GM23248 (cell line): ENCODE results near the gene NDUFV2. TPM values are rescaled to one million over a fixed set of nuclear protein-coding genes. Genes with fewer than 3 reads are reported as not detected.
"Not testable (repeated sequence)": the region's sequence is repeated elsewhere in the genome, so short reads cannot be mapped to it uniquely, and the experiment has no call there.

Experiments
- DNase-seq: peaks from one replicate; pipeline ENCODE4 v3.0.0-alpha.2; 2015
- H2AFZ ChIP-seq: fragments of 200-600 bp; sonication (generic); 2 replicates; pipeline ENCODE4 v1.6.1; 2016; ENCODE audit warnings: antibody characterized with exemption
- H3F3A ChIP-seq: fragments of 200-600 bp; sonication (generic); 2 replicates; pipeline ENCODE4 v1.6.1; 2016; ENCODE audit warnings: mild to moderate bottlenecking, antibody characterized with exemption, mixed run types; ENCODE audit not compliant: insufficient read depth
- H3K27ac ChIP-seq: fragments of 200-600 bp; sonication (generic); 2 replicates; pipeline ENCODE4 v1.5.1; 2016; ENCODE audit warnings: mild to moderate bottlenecking
- H3K27me3 ChIP-seq: fragments of 200-600 bp; sonication (generic); replicated peaks from 2 replicates; pipeline ENCODE4 v1.6.1; 2016; ENCODE audit warnings: mild to moderate bottlenecking; ENCODE audit not compliant: insufficient read depth
- H3K36me3 ChIP-seq: fragments of 200-600 bp; sonication (generic); 2 replicates; pipeline ENCODE4 v1.6.1; 2016; ENCODE audit warnings: low read depth, mild to moderate bottlenecking
- H3K4me1 ChIP-seq: fragments of 200-600 bp; sonication (generic); 2 replicates; pipeline ENCODE4 v1.6.1; 2016; ENCODE audit warnings: mild to moderate bottlenecking; ENCODE audit not compliant: insufficient read depth
- H3K4me2 ChIP-seq: fragments of 200-600 bp; sonication (generic); one replicate; pipeline ENCODE4 v1.6.1; 2016; ENCODE audit warnings: mild to moderate bottlenecking; ENCODE audit not compliant: unreplicated experiment
- H3K4me3 ChIP-seq: fragments of 200-600 bp; sonication (generic); 2 replicates; pipeline ENCODE4 v1.5.1; 2016; ENCODE audit warnings: mild to moderate bottlenecking
- H3K79me2 ChIP-seq: fragments of 200-600 bp; sonication (generic); 2 replicates; pipeline ENCODE4 v1.6.1; 2016; ENCODE audit warnings: mild to moderate bottlenecking; ENCODE audit not compliant: insufficient read depth
- H3K9ac ChIP-seq: fragments of 200-600 bp; sonication (generic); 2 replicates; pipeline ENCODE4 v1.6.1; 2016; ENCODE audit warnings: mild to moderate bottlenecking
- H3K9me2 ChIP-seq: fragments of 200-600 bp; sonication (generic); 2 replicates; pipeline ENCODE4 v1.6.1; 2016; ENCODE audit warnings: mixed run types, mild to moderate bottlenecking, moderate library complexity; ENCODE audit not compliant: insufficient read depth
- H3K9me3 ChIP-seq: fragments of 200-600 bp; sonication (generic); one replicate; pipeline ENCODE4 v1.6.1; 2017; ENCODE audit warnings: low read depth
- H4K20me1 ChIP-seq: fragments of 200-600 bp; sonication (generic); 2 replicates; pipeline ENCODE4 v1.6.0; 2016; ENCODE audit not compliant: insufficient read depth
- EZH2 ChIP-seq: fragments of 200-600 bp; sonication (generic); IDR thresholded peaks from 2 replicates; pipeline ENCODE4 v1.6.1; 2018; ENCODE audit warnings: antibody characterized with exemption, mild to moderate bottlenecking; ENCODE audit not compliant: insufficient read depth, poor library complexity, severe bottlenecking
- EZH2phosphoT487 ChIP-seq: fragments of 200-600 bp; sonication (generic); IDR thresholded peaks from 2 replicates; pipeline ENCODE4 v1.6.1; 2018; ENCODE audit warnings: antibody characterized with exemption, moderate library complexity, mild to moderate bottlenecking, low read depth; ENCODE audit not compliant: insufficient read depth
- WGBS, 2 experiments: methylation state at CpG; one replicate each; pipeline ENCODE4 v1.1.6; 2015 to 2017; ENCODE audit warnings: low lambda C conversion rate in 2 of 2, low coverage in 1 of 2; ENCODE audit errors: missing lambda C conversion rate in 2 of 2; 5-methylcytosine and 5-hydroxymethylcytosine counted together
- in situ Hi-C: fragments of 300-500 bp; cut with MboI; formaldehyde crosslinking; loops from 2 replicates; pipeline ENCODE4 v1.15.0; 2020
- polyA plus RNA-seq: library from polyadenylated mRNA; unstranded; fragments of >200 nt; fragmentation: Nextera tagmentation; extraction: Ambion mirVana; gene quantifications from 2 replicates; pipeline ENCODE4 v1.2.1, GENCODE V29; 2016
- total RNA-seq: library from RNA; depleted of rRNA; stranded (reverse); fragments of >200 nt; shearing (Covaris generic); gene quantifications from 2 replicates; pipeline ENCODE4 v1.2.3, GENCODE V29; 2014

The NDUFV2 gene
- total and polyA plus RNA-seq, 2 experiments from 2014 or later: 80.7 to 208 TPM

DNA sequence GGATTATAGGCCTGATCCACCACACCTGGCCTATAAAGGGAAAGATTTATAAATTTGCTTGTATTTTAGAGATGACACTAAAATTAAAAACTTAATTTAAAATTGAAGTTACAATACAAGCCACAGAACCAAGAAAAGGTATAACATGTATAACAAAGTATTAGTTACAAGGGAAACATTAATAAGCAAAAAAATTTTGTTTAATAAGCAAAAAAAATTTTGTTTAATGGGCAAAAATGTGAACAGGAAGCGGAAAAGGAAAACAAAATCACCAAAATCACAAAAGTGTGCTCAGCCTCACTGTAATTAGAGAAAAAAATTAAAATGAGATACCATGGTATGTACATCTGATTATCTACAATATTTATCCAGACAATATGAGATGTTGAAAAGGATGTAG is 15.9 kb upstream of the NDUFV2 start:
- WGBS, 2 experiments: 95 to 100% methylated on average over 1 of the region's 1 CpG
- H3K9me2 ChIP-seq: no peaks in the 10 kb centered on the region
- no peaks in the 10 kb centered on the region for H3K27me3 ChIP-seq
- H3K27ac ChIP-seq: no peak overlapping the region
- no peaks in the 10 kb centered on the region for H3K9me3 ChIP-seq
- no peaks in the 10 kb centered on the region for H3K79me2 ChIP-seq
- in situ Hi-C loops: no loop called here
- no peaks in the 10 kb centered on the region for H4K20me1 ChIP-seq
- no peak overlapping the region for H3K4me3 ChIP-seq
- no peak overlapping the region for H3K4me2 ChIP-seq
- H3K9ac ChIP-seq: no peak overlapping the region
- TF ChIP-seq EZH2phosphoT487 (no peak), EZH2 (no peak)
- no peak for DNase-seq
- no peak overlapping the region for H2AFZ ChIP-seq
- no peaks in the 10 kb centered on the region for H3K4me1 ChIP-seq
- H3K36me3 ChIP-seq: no peaks in the 10 kb centered on the region
- no peaks in the 10 kb centered on the region for H3F3A ChIP-seq

DNA sequence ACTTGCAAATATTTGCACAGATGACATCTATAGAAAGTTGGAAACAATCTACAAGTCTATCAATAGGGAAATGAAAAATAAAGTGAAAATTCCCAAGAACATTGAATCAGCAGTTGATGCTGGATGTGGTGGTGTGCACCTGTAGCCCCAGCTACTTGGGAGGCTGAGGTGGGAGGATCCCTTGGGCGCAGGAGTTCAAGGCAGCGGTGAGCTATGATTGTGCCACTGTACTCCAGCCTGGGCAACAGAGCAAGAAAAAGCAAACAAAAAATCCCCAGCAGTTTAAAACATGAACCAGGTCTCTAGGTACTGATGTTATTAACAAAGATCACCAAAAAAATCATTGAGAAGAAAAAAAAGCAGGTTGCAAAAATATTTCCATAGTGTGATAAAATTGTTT is 15.4 kb upstream of the NDUFV2 start:
- no peaks in the 10 kb centered on the region for H3K27me3 ChIP-seq
- H4K20me1 ChIP-seq: no peaks in the 10 kb centered on the region
- TF ChIP-seq EZH2 (no peak), EZH2phosphoT487 (no peak)
- no peak overlapping the region for H3K4me2 ChIP-seq
- no peaks in the 10 kb centered on the region for H3K4me1 ChIP-seq
- no peak for DNase-seq
- no peaks in the 10 kb centered on the region for H3K9me2 ChIP-seq
- H3K4me3 ChIP-seq: no peak overlapping the region
- no peak overlapping the region for H3K9ac ChIP-seq
- WGBS, 2 experiments: 87 to 100% methylated on average over 2 of the region's 2 CpGs
- no peak overlapping the region for H3K27ac ChIP-seq
- H3K9me3 ChIP-seq: no peaks in the 10 kb centered on the region
- H3K36me3 ChIP-seq: no peaks in the 10 kb centered on the region
- no peaks in the 10 kb centered on the region for H3F3A ChIP-seq
- no peaks in the 10 kb centered on the region for H3K79me2 ChIP-seq
- H2AFZ ChIP-seq: no peak overlapping the region
- in situ Hi-C loops: no loop called here

DNA sequence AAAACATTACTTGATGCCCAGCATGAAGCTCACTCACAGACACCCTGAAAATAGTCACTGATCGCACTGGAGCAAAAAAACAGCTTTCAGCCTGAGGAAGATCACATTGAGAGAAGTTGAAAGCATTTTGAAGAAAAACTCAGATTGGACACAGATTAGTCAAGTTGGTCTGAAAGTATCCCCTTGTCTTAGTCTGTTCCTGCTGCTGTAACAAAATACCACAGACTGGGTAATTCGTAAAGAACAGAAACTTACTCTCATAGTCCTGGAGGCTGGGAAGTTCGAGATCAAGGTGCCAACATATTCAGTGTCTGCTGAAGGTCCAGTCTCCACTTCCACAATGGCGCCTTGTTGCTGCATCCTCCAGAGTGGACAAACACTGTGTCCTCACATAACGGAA is 14.2 kb upstream of the NDUFV2 start:
- Histone ChIP-seq H3K4me3 (no peak overlapping the region), H3K4me2 (no peak overlapping the region), H3K9ac (no peak overlapping the region), H3K4me1 (no peaks in the 10 kb centered on the region), H3K36me3 (no peaks in the 10 kb centered on the region), H3K9me3 (no peaks in the 10 kb centered on the region), H3K27ac (no peak overlapping the region), H2AFZ (no peak overlapping the region), H4K20me1 (no peaks in the 10 kb centered on the region), H3K79me2 (no peaks in the 10 kb centered on the region), H3K9me2 (no peaks in the 10 kb centered on the region), H3K27me3 (no peaks in the 10 kb centered on the region), H3F3A (no peaks in the 10 kb centered on the region)
- in situ Hi-C loops: no loop called here
- TF ChIP-seq EZH2 (no peak), EZH2phosphoT487 (no peak)
- 89 to 90% methylated on average over 5 of the region's 5 CpGs for WGBS, 2 experiments
- DNase-seq: no peak

- H3K4me1 ChIP-seq, H3K4me2 ChIP-seq, in situ Hi-C loops, H3K9me3 ChIP-seq, H2AFZ ChIP-seq, H3K9me2 ChIP-seq, H4K20me1 ChIP-seq, H3K36me3 ChIP-seq, H3K27me3 ChIP-seq, DNase-seq, H3K9ac ChIP-seq, H3F3A ChIP-seq, H3K79me2 ChIP-seq, H3K4me3 ChIP-seq, H3K27ac ChIP-seq: not testable (repeated sequence)
- WGBS, 2 experiments: 95 to 96% methylated on average over 2 of the region's 2 CpGs
Measured at GRCh38 chr18:9088727-9089126, 13.8 kb upstream of the NDUFV2 start.

GRCh38 chr18:9090578-9090977 is 11.9 kb upstream of the NDUFV2 start:
- H3K9me2 ChIP-seq: no peaks in the 10 kb centered on the region
- no peak overlapping the region for H2AFZ ChIP-seq
- H4K20me1 ChIP-seq: no peaks in the 10 kb centered on the region
- H3K27me3 ChIP-seq: no peaks in the 10 kb centered on the region
- H3K36me3 ChIP-seq: no peaks in the 10 kb centered on the region
- peaks cover 20% of the 10 kb centered on the region for H3K4me1 ChIP-seq
- in situ Hi-C loops: no loop called here
- no peak overlapping the region for H3K27ac ChIP-seq
- no peaks in the 10 kb centered on the region for H3K9me3 ChIP-seq
- 92 to 93% methylated on average over 5 of the region's 5 CpGs for WGBS, 2 experiments
- no peak overlapping the region for H3K4me3 ChIP-seq
- DNase-seq: no peak
- peaks cover 11% of the 10 kb centered on the region for H3F3A ChIP-seq
- H3K79me2 ChIP-seq: no peaks in the 10 kb centered on the region
- no peak overlapping the region for H3K4me2 ChIP-seq
- H3K9ac ChIP-seq: no peak overlapping the region
- no peak for TF ChIP-seq EZH2
- no peak for TF ChIP-seq EZH2phosphoT487
